LoVo (cell line): ENCODE data around the gene MTUS2.
A peak's percentile ranks its signal among the peaks of the same experiment; 100 is the strongest.

ENCODE experiments used
- DNase-seq: peaks from one replicate; pipeline ENCODE4 v3.0.0-alpha.2; 2016; ENCODE audit warnings: low spot score

Gene MTUS2

DNA sequence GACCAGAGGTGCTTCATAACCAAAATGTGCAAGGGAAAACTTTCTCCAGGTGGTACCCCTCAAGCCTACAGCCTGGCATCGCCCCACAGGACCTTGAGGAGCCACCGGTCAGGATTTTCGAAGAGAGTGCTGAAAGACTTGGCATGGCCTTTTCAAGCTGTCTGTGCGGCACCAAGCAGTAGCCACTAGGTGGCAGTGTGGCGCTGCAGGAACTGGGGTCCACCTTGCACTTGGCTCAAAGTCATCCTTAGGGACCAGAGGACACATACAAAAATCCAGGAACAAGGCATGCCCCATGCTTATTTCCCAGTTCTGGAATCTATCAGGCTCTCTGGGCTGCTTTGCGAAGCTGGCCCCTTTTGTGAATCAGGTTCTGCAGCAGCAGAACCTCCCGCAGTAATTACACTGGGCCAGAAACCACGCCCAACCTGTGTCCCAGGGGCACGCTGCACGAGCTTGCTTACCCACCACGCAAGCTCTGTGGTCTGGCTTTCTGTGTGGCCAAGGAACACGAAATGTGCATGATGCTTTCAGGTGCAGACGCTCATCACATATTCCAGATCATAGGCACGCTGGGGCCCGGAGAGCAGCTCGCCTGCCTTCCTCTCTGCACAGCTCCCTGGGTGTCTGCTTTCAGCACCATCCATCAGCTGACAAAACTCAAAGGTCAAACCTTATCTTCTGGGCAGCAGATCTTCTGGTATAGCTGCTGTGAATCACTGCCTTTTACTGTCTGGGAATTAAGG, 688.2 kb downstream of the MTUS2 start:
- peak; percentile 71 for DNase-seq

- no peak for DNase-seq
These were observed 688.7 kb downstream of the MTUS2 start for GRCh38 chr13:29508876-29509252.

DNA sequence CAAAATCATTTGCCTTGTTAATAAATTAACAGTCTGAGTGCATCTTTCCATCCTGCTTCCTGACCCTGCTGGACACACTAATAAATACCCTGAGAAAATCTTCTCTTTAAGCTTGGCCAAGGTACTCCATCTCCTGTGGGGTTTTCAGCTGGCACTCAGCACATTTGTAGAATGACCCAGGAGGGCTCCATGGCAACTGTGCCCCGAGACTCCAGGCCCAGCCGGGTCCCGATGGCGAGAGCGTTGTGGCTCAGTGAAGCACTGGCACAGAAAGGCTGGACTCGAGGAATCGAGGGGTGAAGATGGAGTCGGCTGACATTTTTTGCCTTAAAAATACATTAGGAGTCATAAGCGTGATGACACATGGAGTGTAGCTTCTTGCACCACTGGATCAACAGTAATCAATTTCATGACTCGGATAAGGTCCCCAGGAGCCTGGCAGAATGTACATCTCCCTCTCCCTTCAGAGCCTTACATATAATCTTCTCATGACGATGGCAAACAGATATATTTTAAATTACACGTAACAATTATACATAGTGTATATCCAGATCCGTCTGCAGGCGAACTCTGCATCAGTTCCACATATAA, 690.0 kb downstream of the MTUS2 start:
- no peak for DNase-seq

GRCh38 chr13:29510651-29511084, 690.5 kb downstream of the MTUS2 start:
- no peak for DNase-seq

DNA sequence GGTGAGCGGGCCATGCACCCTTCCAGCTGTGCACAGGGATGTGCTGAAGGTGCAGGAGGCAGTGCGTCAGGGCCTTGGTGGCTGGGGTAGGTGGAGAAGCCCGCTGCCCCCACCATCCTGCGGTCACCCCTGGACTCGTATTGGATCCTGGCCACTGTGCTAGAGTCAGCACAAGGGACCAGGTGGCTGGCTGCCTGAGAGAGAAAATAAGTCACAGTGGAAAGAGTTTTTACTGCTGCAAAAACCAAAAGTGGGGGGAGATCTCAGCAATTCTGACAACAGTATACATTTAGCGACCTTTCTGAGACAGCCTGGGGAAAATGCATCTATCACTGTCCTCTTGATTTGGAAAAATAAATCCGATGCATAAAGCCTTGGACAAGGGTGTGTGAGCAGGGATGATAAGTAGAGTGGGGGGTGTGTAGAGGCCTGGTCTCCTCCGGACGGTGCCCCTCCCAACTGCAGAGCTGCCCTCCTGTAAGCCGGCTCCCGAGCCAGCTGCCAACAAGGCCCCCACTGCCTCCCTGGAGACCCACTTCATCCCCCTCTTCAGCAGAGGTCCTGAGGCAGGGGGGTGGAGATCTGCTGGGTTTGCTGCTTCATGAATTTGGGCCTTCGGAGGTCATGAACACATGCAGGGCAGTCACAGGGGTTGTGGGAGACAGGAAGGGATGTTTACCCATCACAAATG, 691.1 kb downstream of the MTUS2 start:
- no peak for DNase-seq

DNA sequence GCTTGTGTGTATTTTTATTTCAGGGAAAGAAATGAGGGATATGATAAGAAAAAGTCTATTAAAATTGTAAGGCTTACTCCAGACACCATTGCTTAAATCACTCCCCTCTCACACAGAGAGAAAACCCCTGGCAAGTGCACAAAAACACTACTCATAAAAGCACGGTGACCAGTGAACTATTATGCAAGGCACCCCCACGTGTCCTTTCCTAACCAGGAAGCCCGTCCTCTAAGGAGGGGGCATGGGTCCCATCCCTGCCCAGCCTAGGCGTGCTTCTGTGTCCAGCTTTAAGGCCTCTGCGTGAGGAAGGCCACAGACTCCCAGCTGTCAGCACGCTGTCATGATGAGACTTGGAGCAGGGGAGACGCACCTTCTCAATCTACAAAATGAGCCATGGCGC, 691.8 kb downstream of the MTUS2 start:
- DNase-seq: no peak

DNA sequence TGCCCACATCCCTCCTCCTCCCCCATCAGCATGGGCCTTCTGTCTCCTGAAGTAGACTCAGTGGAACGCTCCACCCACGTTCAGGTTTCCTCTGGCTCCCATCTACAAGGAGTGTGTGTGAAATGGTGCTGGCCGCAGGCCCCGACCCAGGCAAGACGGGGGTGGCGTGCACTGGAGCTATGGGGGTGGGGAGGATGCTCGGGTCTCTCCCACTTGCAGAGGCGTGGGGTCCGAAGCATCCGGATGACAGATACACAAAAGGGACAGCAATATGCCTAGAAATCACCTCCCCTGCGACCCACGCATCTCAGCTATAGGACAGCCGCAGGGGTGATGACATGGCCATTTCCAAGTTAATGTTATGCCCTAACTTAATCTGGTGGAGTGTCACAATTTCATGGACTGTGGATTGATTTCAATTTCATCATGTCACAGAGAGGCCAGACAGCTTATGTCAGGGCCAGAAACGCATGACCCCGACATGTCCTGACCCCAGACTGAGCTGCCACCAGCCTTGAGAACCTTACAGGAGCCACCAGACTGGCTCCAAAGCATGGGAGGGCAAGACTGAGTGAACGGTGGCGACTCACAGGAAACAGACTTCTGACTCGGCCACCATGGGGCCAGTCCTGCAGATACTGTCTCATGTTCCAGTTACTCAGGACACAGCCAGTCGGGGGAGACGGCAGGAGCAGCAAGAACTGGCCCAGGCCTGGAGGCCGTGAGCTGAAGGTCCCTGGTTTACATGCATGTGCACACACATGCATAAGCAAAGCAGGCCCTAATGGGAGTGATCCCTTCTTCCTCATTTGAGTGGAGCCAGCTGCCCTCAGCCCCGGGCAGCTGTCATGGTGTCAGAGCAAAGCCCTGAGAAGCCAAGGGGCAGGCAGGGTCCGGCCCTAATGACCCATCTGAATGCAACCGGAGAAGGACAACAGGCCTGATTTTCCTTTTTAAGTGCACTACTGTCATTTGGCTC, 693.2 kb downstream of the MTUS2 start:
- no peak for DNase-seq

DNA sequence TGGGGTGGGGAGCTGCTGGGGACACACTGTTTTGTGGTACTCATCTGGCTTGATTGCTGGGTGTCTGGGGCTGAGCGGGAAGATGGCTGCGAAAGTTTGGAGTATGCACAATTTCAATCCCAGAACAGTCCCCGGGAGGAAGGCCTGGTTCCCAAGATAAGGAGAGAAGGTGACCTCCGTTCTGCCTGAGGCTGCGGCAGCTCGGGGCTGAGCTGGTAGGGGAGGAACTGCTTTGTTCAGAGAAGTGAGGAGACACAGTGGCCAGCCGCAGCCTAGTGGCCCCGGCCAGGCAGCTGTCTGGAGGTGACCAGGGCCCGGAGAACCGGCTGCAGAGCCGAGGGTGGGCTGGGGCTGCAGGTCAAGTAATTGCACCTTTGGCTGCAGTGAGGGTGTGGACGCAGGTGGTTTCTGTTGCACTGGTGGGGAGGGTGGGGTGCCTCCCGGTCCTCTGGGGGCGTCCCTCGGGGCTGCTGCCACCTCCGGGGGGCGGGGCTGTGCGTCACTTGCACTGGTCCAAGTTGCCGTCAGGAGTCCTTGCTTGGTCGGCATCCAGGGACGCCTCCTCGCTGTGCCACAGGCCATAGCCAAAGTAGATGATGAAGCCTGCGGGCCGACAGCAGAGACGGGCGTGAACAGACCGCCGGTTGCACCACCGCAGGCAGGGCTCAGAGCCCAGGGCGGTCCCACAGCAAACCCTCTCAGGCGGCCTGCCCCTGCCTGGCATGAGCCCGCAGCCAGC, 694.0 kb downstream of the MTUS2 start:
- DNase-seq: no peak

DNA sequence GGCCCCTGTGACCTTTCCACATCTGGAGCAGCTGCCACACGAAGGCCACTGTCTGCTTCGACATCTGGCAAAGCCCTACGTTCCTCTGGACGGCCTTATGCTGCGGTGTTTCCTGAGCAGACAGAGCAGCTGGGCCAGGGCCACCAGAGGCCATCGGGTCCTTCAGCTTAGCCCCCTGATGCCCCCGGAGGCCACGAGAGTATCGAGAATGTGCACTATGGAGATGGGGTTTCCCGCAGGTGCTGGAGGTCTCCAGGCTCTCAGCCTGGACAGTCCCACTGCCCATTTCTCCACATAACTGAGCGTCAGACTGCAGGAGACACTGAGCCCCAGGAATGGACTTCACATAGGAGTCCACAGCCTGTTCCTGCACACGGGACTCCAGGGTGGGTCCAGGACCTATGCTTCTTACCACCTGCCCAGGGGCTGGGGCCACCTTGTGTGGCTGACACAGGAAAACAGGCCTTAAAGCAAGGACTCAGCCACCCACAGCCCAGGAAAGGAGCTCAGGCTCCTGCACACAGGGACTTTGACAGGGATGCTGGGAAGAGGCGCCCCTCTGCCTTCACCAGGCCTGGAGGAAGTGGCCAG, 694.7 kb downstream of the MTUS2 start:
- no peak for DNase-seq

DNA sequence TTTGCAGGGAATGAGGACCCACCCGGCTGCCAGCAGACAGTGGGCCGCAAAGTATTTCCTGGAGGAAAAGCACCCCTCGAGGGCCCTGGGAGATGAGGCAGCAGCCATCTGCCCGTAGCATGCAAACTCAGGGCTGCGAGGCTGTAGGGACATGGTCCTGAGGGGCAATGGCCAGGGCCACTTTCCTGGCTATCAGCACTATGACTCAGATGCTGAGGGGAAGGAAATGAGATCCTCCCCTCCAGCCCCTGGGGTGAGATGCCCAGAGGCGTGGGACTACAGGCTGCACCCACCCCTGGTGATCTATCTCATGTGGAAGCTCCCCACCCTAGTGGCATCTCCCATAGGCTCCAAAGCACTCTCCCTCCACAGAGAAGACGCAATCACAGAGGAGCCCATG, 695.2 kb downstream of the MTUS2 start:
- DNase-seq: no peak

DNA sequence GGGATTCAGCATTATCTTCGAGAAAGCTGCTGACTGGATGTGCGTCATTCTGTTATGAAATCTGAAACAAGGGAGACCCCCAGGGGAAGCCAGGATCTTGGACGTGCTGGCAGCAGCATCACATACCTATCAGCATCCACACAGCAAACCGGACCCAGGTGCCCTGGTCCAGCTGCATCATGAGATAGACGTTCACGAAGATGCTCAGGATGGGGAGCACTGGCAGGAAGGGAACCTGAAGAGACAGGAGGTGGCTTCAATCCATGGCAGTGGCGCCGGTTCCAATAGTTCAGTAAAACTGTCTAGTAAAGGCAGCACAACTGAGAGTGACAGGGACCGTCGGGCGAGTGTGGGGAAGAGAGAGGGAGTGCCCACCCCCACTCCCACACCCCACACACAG, 695.9 kb downstream of the MTUS2 start:
- DNase-seq: no peak

DNA sequence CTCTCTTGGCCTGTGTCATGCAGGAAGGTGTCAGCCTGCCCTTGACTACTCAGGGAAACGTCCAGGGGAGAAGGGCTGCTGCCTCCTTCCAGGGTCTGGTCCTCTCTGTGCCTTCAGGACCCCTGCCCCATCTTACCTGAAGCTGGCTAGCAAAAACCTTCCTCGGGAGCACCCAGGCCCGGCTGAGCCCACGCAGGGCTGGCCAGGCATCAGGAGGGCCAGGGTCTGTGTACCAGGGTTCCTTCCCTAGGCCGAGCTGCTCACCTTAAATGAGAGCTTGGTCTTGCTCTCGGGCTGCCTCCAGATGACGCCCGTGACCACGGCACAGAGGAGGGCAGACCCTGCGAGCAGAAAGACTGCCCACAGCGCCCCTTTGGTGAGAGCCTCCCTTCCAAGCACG, 696.7 kb downstream of the MTUS2 start:
- DNase-seq: no peak

- no peak for DNase-seq
These were observed 699.8 kb downstream of the MTUS2 start for GRCh38 chr13:29519921-29520320.

DNA sequence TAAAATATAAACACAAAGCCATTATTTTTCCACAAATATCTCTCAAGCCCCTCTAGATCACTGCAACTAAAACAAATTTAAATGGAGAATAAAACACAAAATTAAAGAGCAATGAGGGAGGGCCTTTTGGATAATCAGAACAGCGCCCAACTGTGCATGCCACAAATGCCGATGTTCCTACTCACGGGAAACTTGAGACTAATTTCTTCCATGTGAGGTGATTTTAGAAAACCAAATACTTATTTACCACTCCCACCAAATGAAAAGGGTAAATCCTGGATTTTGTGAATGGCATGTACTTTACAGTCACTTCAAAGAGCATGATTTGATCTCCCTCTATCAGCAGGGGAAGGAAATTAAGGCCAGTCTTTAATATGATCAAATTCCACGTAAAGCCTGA, 700.5 kb downstream of the MTUS2 start:
- no peak for DNase-seq

DNA sequence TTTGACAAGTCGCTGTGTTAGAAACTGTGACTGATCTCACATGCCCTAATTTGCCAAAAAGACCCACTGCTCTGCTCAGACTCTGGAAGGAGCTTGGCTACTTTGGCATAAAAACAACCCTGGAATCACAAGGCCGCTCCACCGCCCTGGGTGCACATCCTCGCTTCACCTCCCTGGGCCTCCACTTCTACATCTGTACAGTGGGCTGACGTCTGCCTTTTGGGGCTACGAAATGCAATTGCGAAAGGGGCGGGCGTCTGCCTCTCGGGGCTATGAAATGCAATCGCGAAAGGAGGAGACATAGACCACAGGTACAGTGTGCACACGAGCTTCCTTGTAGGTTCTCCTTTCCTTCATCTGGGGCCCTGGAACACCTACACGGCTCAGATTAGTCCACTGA, 701.2 kb downstream of the MTUS2 start:
- DNase-seq: no peak

GRCh38 chr13:29522044-29522685, 702.0 kb downstream of the MTUS2 start:
- no peak for DNase-seq

DNA sequence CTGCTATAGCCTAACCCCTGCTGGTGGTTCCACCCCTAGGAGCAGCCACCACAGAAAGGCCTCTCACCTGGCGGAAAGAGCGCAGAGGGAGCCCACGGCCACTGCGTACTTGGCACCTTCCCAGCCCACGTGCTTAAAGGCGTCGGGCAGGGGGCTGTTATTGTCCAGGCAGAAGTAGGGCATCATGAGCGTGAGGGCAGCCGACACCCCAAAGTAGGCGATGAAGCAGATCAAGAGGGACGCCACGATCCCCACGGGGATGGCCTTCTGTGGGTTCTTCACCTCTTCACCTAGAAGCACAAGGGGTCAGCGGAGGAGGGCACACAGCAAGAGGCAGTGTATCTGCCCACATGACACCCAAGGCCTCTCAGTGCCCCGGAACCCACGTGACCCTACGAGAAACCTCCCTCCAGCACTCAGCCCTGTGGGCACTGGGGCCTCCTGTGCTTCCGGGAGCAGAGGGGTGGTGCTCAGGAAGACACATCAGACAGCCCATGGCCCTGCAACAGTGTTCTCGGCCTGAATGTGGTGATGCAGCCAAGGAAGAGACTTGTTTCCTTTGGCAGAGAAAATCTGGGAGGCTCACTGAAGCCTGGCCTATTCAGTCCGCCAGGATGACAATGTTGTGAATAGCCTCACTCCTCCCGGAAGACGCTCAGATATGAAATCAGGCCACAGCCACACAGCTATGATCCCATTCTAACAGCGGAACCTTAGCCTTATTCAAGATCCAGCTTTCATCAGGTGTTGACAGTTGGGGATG, 703.2 kb downstream of the MTUS2 start:
- DNase-seq: no peak

DNA sequence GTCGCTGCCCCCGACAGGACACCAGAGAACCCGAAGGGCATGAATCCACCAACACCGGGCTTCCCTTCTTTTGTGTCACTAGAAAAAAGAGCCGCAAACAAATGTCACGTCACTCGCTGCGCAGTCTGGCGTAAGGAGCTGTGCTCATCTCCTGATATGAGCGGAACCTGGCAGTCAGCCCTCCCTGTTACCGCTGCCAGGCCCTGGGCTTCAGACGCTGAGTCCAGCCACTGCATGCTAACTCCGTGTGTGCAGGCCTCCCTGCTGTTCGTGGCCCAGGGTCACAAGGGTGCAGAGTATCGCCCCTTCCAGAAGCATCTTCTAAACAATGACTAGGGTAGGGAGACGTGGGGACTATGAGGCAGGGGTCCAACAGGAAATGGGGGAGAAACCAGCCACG, 704.0 kb downstream of the MTUS2 start:
- DNase-seq: no peak

DNA sequence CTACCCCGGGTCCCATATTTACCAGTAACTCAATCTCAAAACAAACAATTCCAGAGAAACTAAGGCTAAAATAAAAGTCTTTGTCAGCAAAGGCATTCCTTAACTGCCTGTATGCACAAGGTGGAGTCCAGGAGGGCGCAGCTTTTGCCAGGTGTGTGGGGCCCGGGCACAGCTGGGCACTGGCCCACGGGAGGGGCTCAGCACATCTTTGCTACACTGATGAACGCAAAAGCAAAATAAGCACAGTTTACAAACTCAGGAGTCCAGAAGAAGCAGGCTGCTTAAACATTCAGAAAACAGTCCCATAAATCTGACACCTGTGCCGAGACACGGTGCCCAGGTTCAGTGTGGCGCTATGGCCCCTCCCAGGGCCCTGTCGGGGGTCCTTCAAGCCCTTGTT, 704.5 kb downstream of the MTUS2 start:
- no peak for DNase-seq

- DNase-seq: no peak
These were observed 705.6 kb downstream of the MTUS2 start for GRCh38 chr13:29525757-29526156.
